ENCODE results near the gene SYT7. TPM values are rescaled to one million over a fixed set of nuclear protein-coding genes. Genes with fewer than 3 reads are reported as not detected.

The SYT7 gene
- total and polyA plus RNA-seq, 2 of the 8 experiments (the other 6 are each of a cell fraction or from before 2014, with no cell fraction given): 9.6 to 10.5 TPM

- ChIA-PET CTCF (ENCODE audit: partially characterized antibody) (interaction anchor here (0.5 to 57.8 kb wide), 34 partner anchors 10 to 1725 kb away, joined by 3 to 2106 read pairs (median 5); partner anchors contain the start of gene LRRC10B), POLR2A (ENCODE audit: partially characterized antibody) (interaction anchor here (1.2 to 2.8 kb wide), 8 partner anchors 8 to 161 kb away, joined by 3 to 9 read pairs (median 4); partner anchors contain the start of genes CPSF7, LRRC10B and SDHAF2)
- Histone ChIP-seq H3K56ac (replicated peaks; ENCODE audit: insufficient read length, low read depth, low read length) (no peak overlapping the region), H3K27me3 (replicated peaks in 1 of 4; ENCODE audit: control insufficient read depth in 3 of 4, extremely low read depth in 1 of 4, insufficient read depth in 3 of 4, low read length in 3 of 4) (no peaks in the 10 kb centered on the region), H2BK12ac (ENCODE audit: low read depth, low read length) (peak overlapping the region; percentile 76; the same call in 1 of the 2 replicates), H4K20me1 (replicated peaks in 1 of 2; ENCODE audit: control insufficient read depth in 1 of 2, insufficient read depth in 2 of 2, low read length in 2 of 2) (peaks cover 0 to 2% of the 10 kb centered on the region in 2 experiments), H2AFZ (ENCODE audit: low read length) (no peak overlapping the region; the same call in 1 of the 2 replicates), H3K23ac (ENCODE audit: insufficient read length) (no peak overlapping the region), H4K8ac (ENCODE audit: extremely low read depth, insufficient read depth, low read length) (no peak overlapping the region), H3K79me1 (ENCODE audit: low read depth, low read length) (no peaks in the 10 kb centered on the region), H4K5ac (ENCODE audit: insufficient read length, low read depth, low read length) (no peak overlapping the region), H2BK120ac (replicated peaks; ENCODE audit: low read depth, low read length) (no peak overlapping the region), H3K4me2 (ENCODE audit: insufficient read depth in 1 of 2, low read depth in 2 of 2, low read length in 2 of 2) (peak overlapping the region in 1 of 2 experiments; percentile 52; a peak in 2 of 4 replicates), H2BK20ac (ENCODE audit: low read length) (no peak overlapping the region), H3K4me1 (replicated peaks in 1 of 4; ENCODE audit: control insufficient read depth in 3 of 4, insufficient read depth in 4 of 4, low read length in 3 of 4) (peaks cover 0 to 16% (median 8%) of the 10 kb centered on the region in 4 experiments; a peak in 5 of 7 replicates), H2BK5ac (ENCODE audit: low read depth, low read length) (no peak overlapping the region), H3K14ac (ENCODE audit: insufficient read length) (no peak overlapping the region), H3K4me3 (ENCODE audit: extremely low read depth in 1 of 4, insufficient read depth in 2 of 4, low read depth in 3 of 4, low read length in 4 of 4) (no peak overlapping the region), H3K9ac (replicated peaks in 1 of 4; ENCODE audit: extremely low read depth in 1 of 4, low read depth in 3 of 4, low read length in 3 of 4) (no peak overlapping the region; a peak in 1 of 7 replicates), H3K4ac (replicated peaks; ENCODE audit: insufficient read length, low read depth, low read length) (peak overlapping the region; percentile 63), H3K79me2 (ENCODE audit: control insufficient read depth in 1 of 2, insufficient read depth in 2 of 2, low read length in 2 of 2) (no peaks in the 10 kb centered on the region), H3K36me3 (ENCODE audit: control insufficient read depth in 2 of 4, insufficient read depth in 4 of 4, low read length in 3 of 4) (no peaks in the 10 kb centered on the region), H3K27ac (ENCODE audit: low read depth, low read length) (no peak overlapping the region), H3K23me2 (ENCODE audit: low read depth, low read length) (no peaks in the 10 kb centered on the region), H3K18ac (ENCODE audit: extremely low read depth, low read length) (no peak overlapping the region), H4K91ac (replicated peaks; ENCODE audit: insufficient read length, low read length) (no peak overlapping the region), H2AK5ac (ENCODE audit: low read depth, low read length) (no peak overlapping the region), H2BK15ac (ENCODE audit: low read length) (0 out of 2 replicates have a peak overlapping the region, but pooled peaks have one; percentile 72), H3K9me3 (ENCODE audit: insufficient read depth in 2 of 2, low read depth in 1 of 2, low read length in 1 of 2) (no peaks in the 10 kb centered on the region)
- peak; percentile 45 for FAIRE-seq
- WGBS, 2 experiments (ENCODE audit: extremely low coverage in 1 of 2, insufficient coverage in 1 of 2, insufficient read length in 1 of 2, insufficient replicate concordance in 2 of 2, low coverage in 1 of 2, low lambda C conversion rate in 2 of 2, missing lambda C conversion rate in 1 of 2): 14% methylated on average over 18 of the region's 18 CpGs; no CpG with 5 or more reads in 1 of the 2 experiments
- peak; percentile 47 to 94 for DNase-seq (ENCODE audit: low read depth in 1 of 2, low spot score in 2 of 2)
- peak; percentile 94 to 96 for TF ChIP-seq RAD21 (IDR thresholded peaks at IDR 0.05 in 1 of 2, conservative IDR thresholded peaks at IDR 0.05 in 1 of 2; ENCODE audit: low read depth in 2 of 2, low read length in 2 of 2)
- peak; percentile 78 to 97 (median 89) for TF ChIP-seq CTCF (IDR thresholded peaks at IDR 0.05; ENCODE audit: control extremely low read depth in 1 of 3, insufficient read depth in 1 of 3, low read depth in 1 of 3, low read length in 3 of 3)
- 0 out of 2 replicates have a peak, but pooled peaks have one; percentile 50 for TF ChIP-seq GABPA (IDR thresholded peaks at IDR 0.05; ENCODE audit: borderline replicate concordance, insufficient read depth, low read length)
- no peak for TF ChIP-seq POLR2A (IDR thresholded peaks at IDR 0.05; ENCODE audit: control extremely low read depth in 1 of 2, low read depth in 2 of 2, low read length in 2 of 2)
Observed at GRCh38 chr11:61477727-61478148, 103.1 kb downstream of the SYT7 start.

Data from H1 (cell line).